Measurements from ENCODE around the gene NR1H3. TPM values are rescaled to one million over a fixed set of nuclear protein-coding genes. Genes with fewer than 3 reads are reported as not detected.

NR1H3 gene
- total and polyA plus RNA-seq, 7 donors: 3.9 to 12.6 (median 6.2) TPM

- peaks cover 5% of the 10 kb centered on the region for H3K4me1 ChIP-seq
- WGBS, 3 donors: 90 to 95% (median 92%) methylated on average over 13 of the region's 13 CpGs
- no peaks in the 10 kb centered on the region for H3K9me3 ChIP-seq
- TF ChIP-seq, protein P1, sequence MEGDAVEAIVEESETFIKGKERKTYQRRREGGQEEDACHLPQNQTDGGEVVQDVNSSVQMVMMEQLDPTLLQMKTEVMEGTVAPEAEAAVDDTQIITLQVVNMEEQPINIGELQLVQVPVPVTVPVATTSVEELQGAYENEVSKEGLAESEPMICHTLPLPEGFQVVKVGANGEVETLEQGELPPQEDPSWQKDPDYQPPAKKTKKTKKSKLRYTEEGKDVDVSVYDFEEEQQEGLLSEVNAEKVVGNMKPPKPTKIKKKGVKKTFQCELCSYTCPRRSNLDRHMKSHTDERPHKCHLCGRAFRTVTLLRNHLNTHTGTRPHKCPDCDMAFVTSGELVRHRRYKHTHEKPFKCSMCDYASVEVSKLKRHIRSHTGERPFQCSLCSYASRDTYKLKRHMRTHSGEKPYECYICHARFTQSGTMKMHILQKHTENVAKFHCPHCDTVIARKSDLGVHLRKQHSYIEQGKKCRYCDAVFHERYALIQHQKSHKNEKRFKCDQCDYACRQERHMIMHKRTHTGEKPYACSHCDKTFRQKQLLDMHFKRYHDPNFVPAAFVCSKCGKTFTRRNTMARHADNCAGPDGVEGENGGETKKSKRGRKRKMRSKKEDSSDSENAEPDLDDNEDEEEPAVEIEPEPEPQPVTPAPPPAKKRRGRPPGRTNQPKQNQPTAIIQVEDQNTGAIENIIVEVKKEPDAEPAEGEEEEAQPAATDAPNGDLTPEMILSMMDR (IDR thresholded peaks at IDR 0.05): no peak
- intact Hi-C loops (cut with DNase I): no loop called here
- H3K36me3 ChIP-seq (ENCODE audit: insufficient read depth in 1 of 2, low read depth in 1 of 2): peaks cover 21 to 93% of the 10 kb centered on the region in 2 donors
- H3K27me3 ChIP-seq (ENCODE audit: insufficient read depth in 3 of 3, low read length in 2 of 3): no peaks in the 10 kb centered on the region
- no peak for DNase-seq
- H3K4me3 ChIP-seq: no peak overlapping the region
- no peak for ATAC-seq
- no peak overlapping the region for H3K27ac ChIP-seq
Measured at GRCh38 chr11:47285969-47286770, 28.4 kb downstream of the NR1H3 start.

GRCh38 chr11:47288066-47288465 lies 30.3 kb downstream of the NR1H3 start:
- DNase-seq (no peak), ATAC-seq (peak; percentile 82 to 88 (median 86))
- Histone ChIP-seq H3K36me3 (ENCODE audit: insufficient read depth in 1 of 2, low read depth in 1 of 2) (peaks cover 20 to 93% of the 10 kb centered on the region in 2 donors), H3K4me1 (peaks cover 5% of the 10 kb centered on the region), H3K4me3 (no peak overlapping the region), H3K9me3 (no peaks in the 10 kb centered on the region), H3K27ac (peak overlapping the region; percentile 68), H3K27me3 (ENCODE audit: insufficient read depth in 3 of 3, low read length in 2 of 3) (no peaks in the 10 kb centered on the region)
- intact Hi-C loops (cut with DNase I): no loop called here
- 26 to 38% (median 32%) methylated on average over 5 of the region's 5 CpGs for WGBS, 3 donors
- TF ChIP-seq, protein P1 (IDR thresholded peaks at IDR 0.05): no peak

DNA sequence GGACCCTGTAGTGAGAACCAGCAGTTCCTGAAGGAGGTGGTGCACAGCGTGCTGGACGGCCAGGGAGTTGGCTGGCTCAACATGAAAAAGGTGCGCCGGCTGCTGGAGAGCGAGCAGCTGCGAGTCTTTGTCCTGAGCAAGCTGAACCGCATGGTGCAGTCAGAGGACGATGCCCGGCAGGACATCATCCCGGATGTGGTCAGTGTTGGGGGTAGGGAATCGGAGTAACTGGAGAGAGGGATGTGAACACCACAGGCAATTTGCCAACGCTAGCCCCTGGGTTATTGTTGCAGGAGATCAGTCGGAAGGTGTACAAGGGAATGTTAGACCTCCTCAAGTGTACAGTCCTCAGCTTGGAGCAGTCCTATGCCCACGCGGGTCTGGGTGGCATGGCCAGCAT lies 32.1 kb downstream of the NR1H3 start:
- intact Hi-C loops (cut with DNase I): no loop called here
- no peak for DNase-seq

DNA sequence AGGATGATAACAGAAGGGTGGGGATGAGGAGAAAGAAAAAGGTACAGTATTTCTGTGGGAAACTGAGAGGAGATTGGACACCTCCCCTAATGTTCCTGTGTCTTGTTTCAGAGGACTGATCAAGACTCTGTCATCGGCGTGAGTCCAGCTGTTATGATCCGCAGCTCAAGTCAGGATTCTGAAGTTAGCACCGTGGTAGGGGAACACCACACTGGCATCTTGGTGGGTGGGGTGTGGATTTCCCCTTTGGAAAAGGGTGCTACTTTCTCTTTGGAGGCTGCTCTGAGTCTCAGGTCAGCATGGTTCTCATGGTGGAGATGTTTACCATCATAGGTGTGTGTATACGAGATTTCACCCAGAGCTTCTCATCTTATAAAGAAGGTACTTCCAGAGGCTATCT lies 37.6 kb downstream of the NR1H3 start:
- Histone ChIP-seq H3K4me1 (no peaks in the 10 kb centered on the region), H3K9me3 (peaks cover 11% of the 10 kb centered on the region), H3K27me3 (ENCODE audit: insufficient read depth in 3 of 3, low read length in 2 of 3) (no peaks in the 10 kb centered on the region), H3K36me3 (ENCODE audit: insufficient read depth in 1 of 2, low read depth in 1 of 2) (peaks cover 13 to 100% of the 10 kb centered on the region in 2 donors), H3K27ac (no peak overlapping the region), H3K4me3 (no peak overlapping the region)
- WGBS, 3 donors: 72 to 91% (median 90%) methylated on average over 5 of the region's 5 CpGs
- intact Hi-C loops (cut with DNase I): no loop called here
- TF ChIP-seq, protein P1 (IDR thresholded peaks at IDR 0.05): no peak
- DNase-seq: no peak
- no peak for ATAC-seq

More for the DNA sequence above, 32.1 kb downstream of the NR1H3 start:
- TF ChIP-seq, protein P1 (IDR thresholded peaks at IDR 0.05): no peak
- Histone ChIP-seq H3K36me3 (ENCODE audit: insufficient read depth in 1 of 2, low read depth in 1 of 2) (peaks cover 12 to 93% of the 10 kb centered on the region in 2 donors), H3K9me3 (no peaks in the 10 kb centered on the region), H3K4me3 (no peak overlapping the region), H3K4me1 (peaks cover 5% of the 10 kb centered on the region), H3K27me3 (ENCODE audit: insufficient read depth in 3 of 3, low read length in 2 of 3) (no peaks in the 10 kb centered on the region), H3K27ac (no peak overlapping the region)
- WGBS, 3 donors: 93 to 95% (median 94%) methylated on average over 15 of the region's 15 CpGs
- ATAC-seq: no peak
